H1 (cell line): ENCODE results near the gene CDX2. TPM values are rescaled to one million over a fixed set of nuclear protein-coding genes. Genes with fewer than 3 reads are reported as not detected.

Experiments used
- CTCF ChIA-PET: fragments of 300-600 bp; sonication (Branson Sonifier 250); formaldehyde crosslinking; loops from one replicate; lab custom pipeline; 2021; ENCODE audit not compliant: partially characterized antibody; lab: Charles Lee
- POLR2A ChIA-PET: fragments of 300-600 bp; sonication (Branson Sonifier 250); formaldehyde crosslinking; loops from one replicate; lab custom pipeline; 2021; ENCODE audit warnings: inconsistent platforms; ENCODE audit not compliant: partially characterized antibody; lab: Charles Lee
- DNase-seq, 2 experiments: peaks; one replicate each; pipeline versions ENCODE4 v3.0.0 to v3.0.0-alpha.2; 2010 to 2022; ENCODE audit warnings: low spot score in 2 of 2, low read depth in 1 of 2, mixed read lengths in 1 of 2
- FAIRE-seq: peaks from 2 replicates; lab custom pipeline; 2011; peaks lifted over from hg19 to GRCh38; lab: Jason Lieb, UNC
- H2AFZ ChIP-seq: 2 replicates; pipeline ENCODE4 v1.8.1; 2012; ENCODE audit warnings: low read length, inconsistent platforms
- H2AK5ac ChIP-seq: 2 replicates; pipeline ENCODE4 v1.6.1; 2013; ENCODE audit warnings: low read depth, low read length
- H2BK120ac ChIP-seq: replicated peaks from 2 replicates; pipeline ENCODE3; 2013; ENCODE audit warnings: low read depth, low read length, inconsistent platforms
- H2BK12ac ChIP-seq: 2 replicates; pipeline ENCODE4 v1.6.1; 2013; ENCODE audit warnings: low read depth, low read length
- H2BK15ac ChIP-seq: 2 replicates; pipeline ENCODE4 v1.6.1; 2013; ENCODE audit warnings: low read length
- H2BK20ac ChIP-seq: 2 replicates; pipeline ENCODE4 v1.6.1; 2013; ENCODE audit warnings: low read length
- H2BK5ac ChIP-seq: 2 replicates; pipeline ENCODE4 v1.6.1; 2013; ENCODE audit warnings: low read depth, low read length
- H3K14ac ChIP-seq: 2 replicates; pipeline ENCODE4 v1.6.1; 2013; ENCODE audit warnings: inconsistent platforms; ENCODE audit not compliant: insufficient read length
- H3K18ac ChIP-seq: 2 replicates; pipeline ENCODE4 v1.6.1; 2013; ENCODE audit warnings: low read length; ENCODE audit errors: extremely low read depth
- H3K23ac ChIP-seq: 2 replicates; pipeline ENCODE4 v1.6.1; 2013; ENCODE audit warnings: inconsistent platforms; ENCODE audit not compliant: insufficient read length
- H3K23me2 ChIP-seq: 2 replicates; pipeline ENCODE4 v1.6.1; 2013; ENCODE audit warnings: low read depth, low read length
- H3K27ac ChIP-seq: 2 replicates; pipeline ENCODE4 v1.6.1; 2011; ENCODE audit warnings: low read depth, low read length, inconsistent platforms
- H3K27me3 ChIP-seq, 4 experiments: replicated peaks in 1 of 4; 1 replicate in 1 of 4; 2 replicates in 3 of 4; pipeline versions ENCODE4 v1.6.1 to v1.8.1; 2011 to 2013; ENCODE audit warnings: low read length in 3 of 4, mild to moderate bottlenecking in 3 of 4, inconsistent platforms in 2 of 4, mixed read lengths in 2 of 4, moderate library complexity in 1 of 4; ENCODE audit not compliant: control insufficient read depth in 3 of 4, insufficient read depth in 3 of 4; ENCODE audit errors: extremely low read depth in 1 of 4
- H3K36me3 ChIP-seq, 4 experiments: 2 replicates each; pipeline versions ENCODE4 v1.6.1 to v1.8.1; 2011 to 2013; ENCODE audit warnings: mild to moderate bottlenecking in 4 of 4, low read length in 3 of 4, moderate library complexity in 2 of 4, control low read depth in 1 of 4, inconsistent platforms in 1 of 4; ENCODE audit not compliant: insufficient read depth in 4 of 4, control insufficient read depth in 2 of 4
- H3K4ac ChIP-seq: replicated peaks from 2 replicates; pipeline ENCODE3; 2013; ENCODE audit warnings: low read length, low read depth, mixed read lengths, inconsistent platforms; ENCODE audit not compliant: insufficient read length
- H3K4me1 ChIP-seq, 4 experiments: replicated peaks in 1 of 4; 1 replicate in 1 of 4; 2 replicates in 3 of 4; pipeline versions ENCODE4 v1.6.1 to v1.8.1; 2011 to 2013; ENCODE audit warnings: low read length in 3 of 4, inconsistent platforms in 2 of 4, mixed read lengths in 1 of 4; ENCODE audit not compliant: insufficient read depth in 4 of 4, control insufficient read depth in 3 of 4
- H3K4me2 ChIP-seq, 2 experiments: 2 replicates each; pipeline versions ENCODE4 v1.6.1 to v1.8.1; 2011 to 2013; ENCODE audit warnings: low read depth in 2 of 2, low read length in 2 of 2, control low read depth in 1 of 2, inconsistent platforms in 1 of 2, mild to moderate bottlenecking in 1 of 2; ENCODE audit not compliant: insufficient read depth in 1 of 2
- H3K4me3 ChIP-seq, 4 experiments: fragments of 200-600, 300-600 bp in 1 of 4; sonication (generic), shearing (Covaris generic), sonication (Bioruptor Twin) in 1 of 4; 2 replicates each; pipeline versions ENCODE4 v1.5.1 to v1.8.1; 2011 to 2016; ENCODE audit warnings: low read length in 4 of 4, low read depth in 3 of 4, control low read depth in 2 of 4, inconsistent platforms in 2 of 4, mild to moderate bottlenecking in 2 of 4, mixed read lengths in 1 of 4, moderate library complexity in 1 of 4; ENCODE audit not compliant: insufficient read depth in 2 of 4; ENCODE audit errors: extremely low read depth in 1 of 4
- H3K56ac ChIP-seq: replicated peaks from 2 replicates; pipeline ENCODE3; 2013; ENCODE audit warnings: low read depth, mild to moderate bottlenecking, mixed read lengths, low read length, inconsistent platforms; ENCODE audit not compliant: insufficient read length
- H3K79me1 ChIP-seq: 2 replicates; pipeline ENCODE4 v1.6.1; 2013; ENCODE audit warnings: low read depth, low read length, control low read depth
- H3K79me2 ChIP-seq, 2 experiments: 2 replicates each; pipeline versions ENCODE4 v1.6.1 to v1.8.1; 2012 to 2013; ENCODE audit warnings: low read length in 2 of 2, mild to moderate bottlenecking in 2 of 2, inconsistent platforms in 1 of 2; ENCODE audit not compliant: insufficient read depth in 2 of 2, control insufficient read depth in 1 of 2
- H3K9ac ChIP-seq, 4 experiments: replicated peaks in 1 of 4; 1 replicate in 1 of 4; 2 replicates in 3 of 4; pipeline versions ENCODE4 v1.6.1 to v1.8.1; 2011 to 2013; ENCODE audit warnings: low read depth in 3 of 4, low read length in 3 of 4, control low read depth in 2 of 4, mild to moderate bottlenecking in 2 of 4, moderate library complexity in 2 of 4, inconsistent platforms in 1 of 4; ENCODE audit errors: extremely low read depth in 1 of 4
- H3K9me3 ChIP-seq, 2 experiments: 2 replicates each; pipeline versions ENCODE4 v1.6.1 to v1.8.1; 2012 to 2013; ENCODE audit warnings: mild to moderate bottlenecking in 2 of 2, moderate library complexity in 2 of 2, control low read depth in 1 of 2, inconsistent platforms in 1 of 2, low read depth in 1 of 2, low read length in 1 of 2, mixed read lengths in 1 of 2; ENCODE audit not compliant: insufficient read depth in 2 of 2
- H4K20me1 ChIP-seq, 2 experiments: replicated peaks in 1 of 2; 2 replicates each; pipeline versions ENCODE3 to v1.8.1; 2011 to 2013; ENCODE audit warnings: inconsistent platforms in 2 of 2, low read length in 2 of 2, mild to moderate bottlenecking in 1 of 2; ENCODE audit not compliant: insufficient read depth in 2 of 2, control insufficient read depth in 1 of 2
- H4K5ac ChIP-seq: 2 replicates; pipeline ENCODE4 v1.6.1; 2013; ENCODE audit warnings: low read length, low read depth, mixed read lengths, inconsistent platforms; ENCODE audit not compliant: insufficient read length
- H4K8ac ChIP-seq: 2 replicates; pipeline ENCODE4 v1.8.0; 2013; ENCODE audit warnings: mild to moderate bottlenecking, moderate library complexity, low read length, inconsistent platforms; ENCODE audit not compliant: insufficient read depth; ENCODE audit errors: extremely low read depth
- H4K91ac ChIP-seq: replicated peaks from 2 replicates; pipeline ENCODE3; 2013; ENCODE audit warnings: low read length, mixed read lengths, inconsistent platforms; ENCODE audit not compliant: insufficient read length
- ASH2L ChIP-seq: fragments of 200-600, 300-600 bp; sonication (generic); IDR thresholded peaks from one replicate; pipeline ENCODE4 v1.7.1; 2017; ENCODE audit warnings: low read length
- ATF3 ChIP-seq: IDR thresholded peaks from 2 replicates; pipeline ENCODE4 v1.6.1; 2011; ENCODE audit warnings: low read depth, mild to moderate bottlenecking, low read length; ENCODE audit not compliant: insufficient read depth
- CHD1 ChIP-seq: IDR thresholded peaks from 2 replicates; pipeline ENCODE4 v1.6.1; 2012; ENCODE audit warnings: low read depth, low read length, improper control_type of control experiment
- EGR1 ChIP-seq: IDR thresholded peaks from 2 replicates; pipeline ENCODE4 v1.6.1; 2011; ENCODE audit warnings: low read depth, low read length, borderline replicate concordance
- GTF2F1 ChIP-seq: IDR thresholded peaks from 2 replicates; pipeline ENCODE4 v1.6.1; 2012; ENCODE audit warnings: low read depth, low read length, improper control_type of control experiment, borderline replicate concordance
- HDAC6 ChIP-seq: IDR thresholded peaks from one replicate; pipeline ENCODE4 v1.7.1; 2012; ENCODE audit warnings: low read depth, mild to moderate bottlenecking, inconsistent platforms, low read length, moderate library complexity
- KDM5A ChIP-seq: fragments of 200-600 bp; IDR thresholded peaks from 2 replicates; pipeline ENCODE4 v1.7.1; 2012; ENCODE audit warnings: mild to moderate bottlenecking, low read length, inconsistent platforms, mixed read lengths
- SP1 ChIP-seq: IDR thresholded peaks from 2 replicates; pipeline ENCODE4 v1.6.1; 2011; ENCODE audit warnings: low read depth, low read length
- SP4 ChIP-seq: IDR thresholded peaks from 2 replicates; pipeline ENCODE4 v1.6.1; 2012; ENCODE audit warnings: low read length, inconsistent platforms
- WGBS, 2 experiments: shearing (Covaris generic) in 1 of 2; methylation state at CpG; one replicate each; pipeline versions ENCODE4 v1.1.6 to v1.1.7; 2013 to 2015; ENCODE audit warnings: low lambda C conversion rate in 2 of 2, mixed read lengths in 2 of 2, inconsistent platforms in 1 of 2, low coverage in 1 of 2, missing lambda C conversion rate in 1 of 2; ENCODE audit not compliant: insufficient replicate concordance in 2 of 2, insufficient coverage in 1 of 2, insufficient read length in 1 of 2; ENCODE audit errors: extremely low coverage in 1 of 2, missing lambda C conversion rate in 1 of 2; 5-methylcytosine and 5-hydroxymethylcytosine counted together
- polyA plus RNA-seq, 7 experiments: library from polyadenylated mRNA; depleted of rRNA in 3 of 7; stranded (reverse) in 5 of 7; unstranded in 2 of 7; fragments of >200 nt in 5 of 7; fragments of 200-250 nt in 2 of 7; gene quantifications; 1 replicate in 5 of 7; 2 replicates in 1 of 7; 4 replicates in 1 of 7; pipeline versions ENCODE4 v1.2.1 to v1.2.3, GENCODE V29; 2011 to 2013; ENCODE audit warnings: missing spikeins in 2 of 7, mixed read lengths in 2 of 7
- total RNA-seq: library from RNA; stranded (reverse); fragmentation: NEBNext Ultra II Directional; extraction: Animal tissue kit (Norgen Biotek cat#: 25700); gene quantifications from 2 replicates; pipeline ENCODE4 v1.2.1, GENCODE V29; 2021

Gene CDX2
- total and polyA plus RNA-seq, 2 of the 8 experiments (the other 6 are each of a cell fraction or from before 2014, with no cell fraction given), result 0.09 TPM; not detected in 1

GRCh38 chr13:27920677-27921420 is 48.3 kb downstream of the CDX2 start:
- Histone ChIP-seq H3K79me1 (no peaks in the 10 kb centered on the region), H3K79me2 (no peaks in the 10 kb centered on the region), H3K4ac (no peak overlapping the region), H3K27me3 (peaks cover 97 to 100% (median 100%) of the 10 kb centered on the region in 4 experiments), H2AFZ (no peak overlapping the region), H4K91ac (no peak overlapping the region), H3K9ac (no peak overlapping the region), H2BK12ac (no peak overlapping the region), H3K14ac (no peak overlapping the region), H3K4me1 (peaks cover under 1 to 30% (median 21%) of the 10 kb centered on the region in 4 experiments; a peak in 6 of 7 replicates), H2BK15ac (no peak overlapping the region), H2AK5ac (no peak overlapping the region), H3K9me3 (peaks cover 0 to 3% of the 10 kb centered on the region in 2 experiments; a peak in 1 of 4 replicates), H3K4me2 (peak overlapping the region; percentile 34 to 62), H3K27ac (no peak overlapping the region), H2BK120ac (no peak overlapping the region), H4K5ac (no peak overlapping the region), H3K23me2 (no peaks in the 10 kb centered on the region; the same call in 1 of the 2 replicates), H4K8ac (no peak overlapping the region), H3K36me3 (peaks cover 0 to 11% (median 0%) of the 10 kb centered on the region in 4 experiments; a peak in 1 of 8 replicates), H2BK5ac (no peak overlapping the region), H3K23ac (no peak overlapping the region), H3K18ac (no peak overlapping the region), H2BK20ac (no peak overlapping the region), H3K56ac (no peak overlapping the region), H3K4me3 (peak overlapping the region in 1 of 4 experiments; percentile 49; a peak in 4 of 8 replicates), H4K20me1 (peaks cover 24 to 46% of the 10 kb centered on the region in 2 experiments)
- CTCF ChIA-PET, result interaction anchor here (1.1 to 3.6 kb wide), 8 partner anchors 33 to 126 kb away, joined by 3 to 17 read pairs (median 4); no protein-coding TSS in a partner anchor
- DNase-seq (peak in 1 of 2 experiments; percentile 66), FAIRE-seq (no peak)
- POLR2A ChIA-PET, result interaction anchor here (0.8 to 2.2 kb wide), 4 partner anchors 33 to 55 kb away, joined by 3 to 8 read pairs (median 5); no protein-coding TSS in a partner anchor
- 7% methylated on average over 36 of the region's 40 CpGs; no CpG with 5 or more reads in 1 of the 2 experiments for WGBS, 2 experiments
- TF ChIP-seq GTF2F1 (no peak), SP1 (no peak), KDM5A (no peak), EGR1 (no peak), CHD1 (no peak), ASH2L (no peak), HDAC6 (no peak), ATF3 (no peak), SP4 (no peak)
